DND-41 (cell line): Measurements from ENCODE around the gene CXCL16.

ENCODE experiments used
- CTCF ChIP-seq: IDR thresholded peaks from 2 replicates; pipeline ENCODE4 v1.5.1; 2012; ENCODE audit warnings: borderline replicate concordance, low read length, moderate library complexity, mild to moderate bottlenecking; ENCODE audit not compliant: poor library complexity, severe bottlenecking; ENCODE audit errors: extremely low read depth
- EZH2 ChIP-seq: IDR thresholded peaks from 3 replicates; pipeline ENCODE4 v1.6.1; 2012; ENCODE audit warnings: borderline replicate concordance, low read depth, mild to moderate bottlenecking, moderate library complexity, low read length, inconsistent platforms; ENCODE audit not compliant: severe bottlenecking

DNA sequence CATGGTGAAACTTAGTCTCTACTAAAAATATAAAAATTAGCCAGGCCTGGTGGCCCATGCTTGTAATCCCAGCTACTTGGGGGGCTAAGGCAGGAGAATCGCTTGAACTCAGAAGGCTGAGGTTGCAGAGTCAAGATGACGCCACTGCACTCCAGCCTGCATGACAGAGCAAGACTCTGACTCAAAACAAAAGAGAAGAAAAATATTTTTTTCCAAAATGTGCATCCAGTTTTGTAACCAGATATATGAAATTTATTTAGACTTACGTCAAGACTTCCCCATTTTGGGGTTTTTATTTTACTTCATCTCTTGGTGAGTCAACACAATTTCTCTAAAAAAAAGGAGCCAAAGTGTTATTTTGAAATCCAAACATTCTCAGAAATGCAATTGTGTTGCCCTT is 26.5 kb upstream of the CXCL16 start:
- no peak for TF ChIP-seq CTCF
- no peak for TF ChIP-seq EZH2
